ENCODE measurements around the gene TMEM79.
A peak's percentile ranks its signal among the peaks of the same experiment; 100 is the strongest.

The TMEM79 gene

GRCh38 chr1:156284112-156284511, at the start of gene TMEM79:
Gene TMEM79 (plus strand): TSS chr1:156284325. CDS start chr1:156285227, 902 bp downstream.
- DNase-seq: no peak

GRCh38 chr1:156236164-156236563, 48.0 kb upstream of the TMEM79 start:
- DNase-seq: no peak

GRCh38 chr1:156238248-156238647, 45.9 kb upstream of the TMEM79 start:
- no peak for DNase-seq

GRCh38 chr1:156241311-156241811, 42.8 kb upstream of the TMEM79 start:
- no peak for DNase-seq

GRCh38 chr1:156241926-156242325, 42.2 kb upstream of the TMEM79 start, which contains the start of gene BGLAP:
Gene BGLAP (plus strand): TSS chr1:156242184. CDS start chr1:156242232, 48 bp downstream.
- no peak for DNase-seq

- no peak for DNase-seq
Measured at GRCh38 chr1:156242738-156243137, 41.4 kb upstream of the TMEM79 start.

GRCh38 chr1:156244126-156244525, 40.0 kb upstream of the TMEM79 start:
- no peak for DNase-seq

- DNase-seq: no peak
Measured at GRCh38 chr1:156244712-156245111, 39.4 kb upstream of the TMEM79 start.

GRCh38 chr1:156245451-156246232, 38.5 kb upstream of the TMEM79 start:
- DNase-seq: peak; percentile 41 to 49

- no peak for DNase-seq
Measured at GRCh38 chr1:156246241-156246780, 37.8 kb upstream of the TMEM79 start.

- no peak for DNase-seq
Measured at GRCh38 chr1:156246781-156247459, 37.2 kb upstream of the TMEM79 start.

GRCh38 chr1:156247460-156248322, 36.4 kb upstream of the TMEM79 start, which contains the start of gene PAQR6:
Gene PAQR6 (minus strand): TSS chr1:156248056. CDS start chr1:156246731, 1,325 bp downstream.
- DNase-seq: no peak

GRCh38 chr1:156248323-156248683, 35.8 kb upstream of the TMEM79 start:
- no peak for DNase-seq

- DNase-seq: no peak
Measured at GRCh38 chr1:156249593-156249992, 34.5 kb upstream of the TMEM79 start.

GRCh38 chr1:156251527-156251926, 32.6 kb upstream of the TMEM79 start:
- no peak for DNase-seq

GRCh38 chr1:156253634-156254033, 30.5 kb upstream of the TMEM79 start:
- DNase-seq: no peak

GRCh38 chr1:156257711-156258110, 26.4 kb upstream of the TMEM79 start:
- no peak for DNase-seq

- no peak for DNase-seq
Measured at GRCh38 chr1:156258859-156259258, 25.3 kb upstream of the TMEM79 start.

GRCh38 chr1:156259805-156260204, 24.3 kb upstream of the TMEM79 start:
- DNase-seq: no peak

GRCh38 chr1:156260896-156261295, 23.2 kb upstream of the TMEM79 start:
- DNase-seq: no peak

GRCh38 chr1:156262461-156263287, 21.5 kb upstream of the TMEM79 start:
- DNase-seq: no peak

- DNase-seq: no peak
Measured at GRCh38 chr1:156263288-156263655, 20.9 kb upstream of the TMEM79 start.

Measured in stimulated activated CD4-positive, alpha-beta T cell treated with anti-CD3 and anti-CD28 coated beads, Interleukin-2, amount 100 ng/mL, for 24 hours (primary cell).